Ectodermal cell (in vitro differentiated cells): Measurements from ENCODE around the gene TMIGD2.
"Not testable (repeated sequence)": the region's sequence is repeated elsewhere in the genome, so short reads cannot be mapped to it uniquely, and the experiment has no call there.

Experiments
- H3K27ac ChIP-seq: 2 replicates; pipeline ENCODE4 v1.7.0; 2013; ENCODE audit warnings: mild to moderate bottlenecking, low read depth, low read length; ENCODE audit not compliant: insufficient read depth, poor library complexity, severe bottlenecking
- H3K27me3 ChIP-seq: 2 replicates; pipeline ENCODE4 v1.7.0; 2013; ENCODE audit warnings: mild to moderate bottlenecking, low read length; ENCODE audit not compliant: insufficient read depth, control insufficient read depth, poor library complexity, severe bottlenecking
- H3K36me3 ChIP-seq: one replicate; pipeline ENCODE4 v1.7.0; 2013; ENCODE audit warnings: low read length; ENCODE audit not compliant: control insufficient read depth, insufficient read depth
- H3K4me1 ChIP-seq: one replicate; pipeline ENCODE4 v1.7.0; 2013; ENCODE audit warnings: low read length; ENCODE audit not compliant: control insufficient read depth, insufficient read depth
- H3K4me3 ChIP-seq: 2 replicates; pipeline ENCODE4 v1.7.0; 2013; ENCODE audit warnings: low read depth, low read length, control low read depth; ENCODE audit not compliant: insufficient read depth
- H3K9me3 ChIP-seq: 2 replicates; pipeline ENCODE4 v1.7.0; 2013; ENCODE audit warnings: mild to moderate bottlenecking, low read length, moderate library complexity; ENCODE audit not compliant: control insufficient read depth
- WGBS, 2 experiments: methylation state at CpG; one replicate each; pipeline ENCODE4 v1.1.7; 2013; ENCODE audit warnings: missing lambda C conversion rate in 2 of 2; 5-methylcytosine and 5-hydroxymethylcytosine counted together

Gene TMIGD2

DNA sequence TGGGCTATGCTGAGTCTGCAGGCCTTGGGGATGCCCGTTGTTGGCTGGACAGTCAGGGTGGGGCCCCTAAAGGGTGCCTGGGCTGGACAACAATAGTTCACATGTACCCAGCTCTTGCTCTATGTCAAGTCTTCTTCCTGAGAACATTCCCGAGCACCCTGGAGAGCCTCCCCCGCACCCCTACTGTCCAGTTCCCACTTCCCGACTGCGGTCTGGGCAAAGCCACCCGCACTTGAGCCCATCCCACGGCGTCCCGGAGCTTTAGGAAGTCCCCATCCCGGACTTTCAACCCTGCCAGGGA, 40.1 kb upstream of the TMIGD2 start:
- WGBS, 2 experiments, result 9% methylated on average over 10 of the region's 10 CpGs
- Histone ChIP-seq H3K9me3 (no peaks in the 10 kb centered on the region), H3K36me3 (peaks cover 12% of the 10 kb centered on the region), H3K4me1 (peaks cover 17% of the 10 kb centered on the region), H3K27ac (peak overlapping the region; percentile 98), H3K4me3 (peak overlapping the region; percentile 71), H3K27me3 (no peaks in the 10 kb centered on the region)

- 54 to 57% methylated on average over 27 of the region's 27 CpGs for WGBS, 2 experiments
- Histone ChIP-seq H3K27ac (peak within 1 kb of the TSS; percentile 26), H3K9me3 (no peaks in the 10 kb centered on the region), H3K4me1 (peaks cover 17% of the 10 kb centered on the region), H3K36me3 (no peaks in the 10 kb centered on the region), H3K4me3 (peak within 1 kb of the TSS; percentile 25), H3K27me3 (no peaks in the 10 kb centered on the region)
Measured at GRCh38 chr19:4338441-4339355, 36.5 kb upstream of the TMIGD2 start, which contains the start of gene STAP2. STAP2 (minus strand) TSS chr19:4338827; CDS start chr19:4338753, 74 bp downstream.

DNA sequence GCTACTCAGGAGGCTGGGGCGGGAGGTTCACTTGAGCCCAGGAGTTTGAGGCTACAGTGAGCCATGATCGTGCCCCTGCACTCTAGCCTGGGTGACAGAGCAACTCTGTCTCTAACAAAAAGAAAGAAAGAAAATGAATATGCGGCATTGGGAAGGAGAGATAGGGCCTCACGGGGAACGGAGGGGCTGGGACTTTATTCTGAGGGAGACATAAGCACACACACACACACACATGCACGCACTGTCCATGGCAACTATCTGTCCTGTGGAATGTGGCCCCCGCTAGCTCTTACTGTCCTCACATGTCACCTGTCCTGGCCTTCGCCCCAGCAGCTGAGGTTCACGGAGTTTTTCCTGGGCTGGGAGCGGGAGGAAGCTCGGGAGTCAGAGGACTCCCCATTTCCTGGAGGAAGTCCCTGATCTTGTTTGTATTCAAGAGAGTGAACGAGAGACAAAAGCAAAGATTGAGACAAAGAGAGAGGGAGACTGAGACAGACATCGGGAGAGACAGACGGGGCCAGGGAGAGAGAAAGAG, 35.8 kb upstream of the TMIGD2 start:
- WGBS, 2 experiments, result 40 to 44% methylated on average over 14 of the region's 14 CpGs
- Histone ChIP-seq H3K4me3 (peak overlapping the region; percentile 21), H3K4me1 (peaks cover 17% of the 10 kb centered on the region), H3K27me3 (no peaks in the 10 kb centered on the region), H3K9me3 (no peaks in the 10 kb centered on the region), H3K27ac (no peak overlapping the region), H3K36me3 (no peaks in the 10 kb centered on the region)

GRCh38 chr19:4334929-4335570, 32.9 kb upstream of the TMIGD2 start:
- H3K4me1 ChIP-seq, result peaks cover 12% of the 10 kb centered on the region
- H3K9me3 ChIP-seq, result no peaks in the 10 kb centered on the region
- no peaks in the 10 kb centered on the region for H3K27me3 ChIP-seq
- no peak overlapping the region for H3K4me3 ChIP-seq
- H3K27ac ChIP-seq, result no peak overlapping the region
- no peaks in the 10 kb centered on the region for H3K36me3 ChIP-seq
- 92 to 95% methylated on average over 7 of the region's 7 CpGs for WGBS, 2 experiments

DNA sequence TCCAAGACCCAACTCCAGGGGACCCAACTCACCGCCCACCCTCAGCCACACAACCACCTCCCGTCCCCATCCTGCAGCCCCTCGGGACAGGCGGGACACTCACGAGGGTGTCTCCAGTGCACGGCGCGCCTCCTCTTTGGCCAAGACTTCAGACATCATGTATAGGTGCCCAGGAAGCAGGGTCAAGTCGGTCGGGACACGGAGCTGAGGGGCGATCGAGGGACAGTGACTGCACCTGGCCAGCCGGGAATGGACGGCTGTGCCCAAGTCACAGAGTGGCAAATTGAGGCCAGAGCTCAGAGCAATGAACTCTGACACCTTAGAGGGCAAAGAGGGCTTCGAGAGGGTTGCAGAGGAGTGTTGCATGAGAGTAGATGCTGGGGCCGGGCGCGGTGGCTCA, 27.7 kb upstream of the TMIGD2 start:
- Histone ChIP-seq H3K27me3 (peaks cover 18% of the 10 kb centered on the region), H3K4me3 (no peak overlapping the region), H3K4me1 (peaks cover 3% of the 10 kb centered on the region), H3K9me3 (no peaks in the 10 kb centered on the region), H3K36me3 (no peaks in the 10 kb centered on the region), H3K27ac (no peak overlapping the region)
- WGBS, 2 experiments, result 96 to 97% methylated on average over 19 of the region's 19 CpGs

- not testable (repeated sequence) for H3K9me3 ChIP-seq, H3K36me3 ChIP-seq, H3K4me1 ChIP-seq, H3K27ac ChIP-seq
- Histone ChIP-seq H3K27me3 (peaks cover 18% of the 10 kb centered on the region), H3K4me3 (peak overlapping the region; percentile 56)
- 84 to 85% methylated on average over 35 of the region's 35 CpGs for WGBS, 2 experiments
Measured at GRCh38 chr19:4328991-4329681, 26.9 kb upstream of the TMIGD2 start.

DNA sequence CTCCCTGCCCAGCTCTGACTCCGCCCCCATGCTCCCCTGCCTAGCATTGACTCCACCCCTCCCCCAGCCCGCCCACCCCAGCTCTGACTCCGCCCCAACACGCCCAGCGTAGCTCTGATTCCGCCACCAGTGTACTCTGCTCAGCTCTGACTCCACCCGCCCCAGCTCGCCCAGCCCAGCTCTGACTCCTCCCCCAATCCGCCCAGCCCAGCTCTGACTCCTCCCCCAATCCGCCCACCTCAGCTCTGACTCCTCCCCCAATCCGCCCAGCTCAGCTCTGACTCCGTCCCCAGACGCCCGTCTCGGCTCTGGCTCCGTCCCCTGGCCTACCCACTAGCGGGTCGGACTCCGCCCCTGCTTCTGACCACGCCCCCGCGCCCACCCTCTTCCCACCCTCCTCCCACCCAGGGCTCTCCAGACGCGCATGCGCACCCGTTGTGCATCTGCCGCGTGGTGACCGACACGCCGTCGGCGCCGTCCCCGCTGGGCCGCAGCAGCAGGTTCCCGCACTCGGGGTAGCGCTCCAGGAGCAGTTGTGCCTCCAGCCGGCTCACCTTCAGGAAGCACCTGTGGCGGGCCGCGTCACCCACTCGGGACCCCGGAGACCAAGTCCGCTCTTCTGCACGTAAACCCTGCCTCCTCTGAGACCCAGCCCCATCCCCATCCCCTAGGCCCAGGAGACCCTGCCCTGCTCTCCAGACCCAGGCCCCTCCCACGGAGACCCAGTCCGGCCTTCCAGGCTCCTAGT, 26.2 kb upstream of the TMIGD2 start:
- Histone ChIP-seq H3K9me3 (no peaks in the 10 kb centered on the region), H3K27me3 (peaks cover 18% of the 10 kb centered on the region), H3K4me3 (peak overlapping the region; percentile 56), H3K27ac (no peak overlapping the region), H3K4me1 (peaks cover 3% of the 10 kb centered on the region), H3K36me3 (no peaks in the 10 kb centered on the region)
- WGBS, 2 experiments, result 2% methylated on average over 48 of the region's 49 CpGs

DNA sequence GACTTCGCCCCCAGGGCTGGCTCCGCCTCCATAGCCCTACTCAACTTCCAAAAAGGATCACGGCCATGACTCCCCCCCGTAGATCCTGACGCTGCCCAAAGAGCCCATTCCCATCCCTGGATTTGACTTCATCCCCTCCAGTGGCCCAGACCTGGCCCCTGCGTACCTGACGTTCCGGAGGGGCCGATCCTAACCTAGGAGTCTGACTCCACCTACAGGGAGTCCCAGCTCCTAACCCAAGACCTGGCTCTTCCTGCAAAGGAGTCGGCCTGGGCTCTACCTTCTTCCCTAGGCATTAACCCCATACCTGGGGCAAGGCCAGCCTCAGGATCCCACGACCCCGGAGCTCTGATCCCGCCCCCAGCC, 25.7 kb upstream of the TMIGD2 start:
- 19% methylated on average over 13 of the region's 13 CpGs for WGBS, 2 experiments
- Histone ChIP-seq H3K4me3 (peak overlapping the region; percentile 21), H3K4me1 (peaks cover 3% of the 10 kb centered on the region), H3K27ac (peak overlapping the region; percentile 67), H3K27me3 (peaks cover 18% of the 10 kb centered on the region), H3K9me3 (no peaks in the 10 kb centered on the region), H3K36me3 (no peaks in the 10 kb centered on the region)

DNA sequence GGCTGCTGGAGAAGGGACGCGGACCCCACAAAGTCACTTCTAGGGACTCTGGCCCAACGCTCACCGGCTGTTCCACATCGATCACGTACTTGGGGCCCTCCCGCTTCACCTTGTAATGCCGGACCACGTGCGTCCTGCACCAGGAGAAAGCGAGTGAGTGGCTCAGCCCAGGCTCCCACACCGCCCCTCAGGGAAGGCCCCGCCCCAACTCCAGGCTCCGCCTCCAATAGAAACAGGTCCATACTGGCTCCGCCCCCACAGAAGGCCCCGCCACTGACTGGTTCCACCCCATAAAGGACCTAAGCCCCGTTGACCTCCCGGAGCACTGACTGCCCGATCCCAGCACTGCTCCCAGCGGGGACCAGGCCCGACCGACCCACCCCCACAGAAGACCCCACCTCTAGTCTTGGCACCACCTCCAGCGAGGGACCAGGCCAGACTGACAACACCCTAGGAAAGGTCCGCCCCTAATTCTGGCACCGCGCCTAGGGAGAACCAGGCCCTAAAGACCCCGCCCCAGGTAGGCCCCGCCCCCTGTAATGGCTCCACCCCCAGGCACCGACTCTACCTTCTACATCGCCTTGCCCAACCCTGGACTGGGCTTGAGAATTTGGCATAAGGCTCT, 25.2 kb upstream of the TMIGD2 start:
- Histone ChIP-seq H3K36me3 (no peaks in the 10 kb centered on the region), H3K4me3 (peak overlapping the region; percentile 26), H3K27ac (no peak overlapping the region), H3K4me1 (peaks cover 3% of the 10 kb centered on the region), H3K9me3 (no peaks in the 10 kb centered on the region), H3K27me3 (peaks cover 18% of the 10 kb centered on the region)
- whole genome bisulfite sequencing, 2 experiments, result 7 to 9% methylated on average over 30 of the region's 30 CpGs
